ENCODE measurements around the gene AGAP5. TPM values are rescaled to one million over a fixed set of nuclear protein-coding genes. Genes with fewer than 3 reads are reported as not detected.
"Not testable (repeated sequence)": the region's sequence is repeated elsewhere in the genome, so short reads cannot be mapped to it uniquely, and the experiment has no call there.

Gene AGAP5
- polyA plus RNA-seq, 1 of the 3 experiments (the other 2 are of a cell fraction): 3.8 TPM

GRCh38 chr10:73707628-73708027 is 9.7 kb upstream of the AGAP5 start:
- H3F3A ChIP-seq (replicated peaks; ENCODE audit: insufficient read depth); H3K4me3 ChIP-seq (ENCODE audit: low read depth in 2 of 2, low read length in 1 of 2); H3K4me2 ChIP-seq; H3K9me2 ChIP-seq; H3K27ac ChIP-seq (ENCODE audit: low read depth in 2 of 2, low read length in 1 of 2); H2AFZ ChIP-seq (ENCODE audit: low read depth); DNase-seq; CTCF ChIA-PET; H3K9me3 ChIP-seq; H3K27me3 ChIP-seq (ENCODE audit: insufficient read depth); H3K9ac ChIP-seq; POLR2A ChIA-PET; H3K79me2 ChIP-seq (ENCODE audit: insufficient read depth); H3K4me1 ChIP-seq (ENCODE audit: control insufficient read depth in 1 of 2, insufficient read depth in 2 of 2, low read depth in 1 of 2, low read length in 1 of 2); H4K20me1 ChIP-seq (ENCODE audit: insufficient read depth); H3K36me3 ChIP-seq (replicated peaks in 1 of 2; ENCODE audit: control insufficient read depth in 1 of 2, insufficient read depth in 2 of 2, low read length in 1 of 2): not testable (repeated sequence)

GRCh38 chr10:73706488-73706887 is 8.6 kb upstream of the AGAP5 start:
- H4K20me1 ChIP-seq (ENCODE audit: insufficient read depth); H3K36me3 ChIP-seq (replicated peaks in 1 of 2; ENCODE audit: control insufficient read depth in 1 of 2, insufficient read depth in 2 of 2, low read length in 1 of 2); H3K4me2 ChIP-seq; DNase-seq; H3K9ac ChIP-seq; H3K9me3 ChIP-seq; H3K79me2 ChIP-seq (ENCODE audit: insufficient read depth); CTCF ChIA-PET; H3K4me1 ChIP-seq (ENCODE audit: control insufficient read depth in 1 of 2, insufficient read depth in 2 of 2, low read depth in 1 of 2, low read length in 1 of 2); POLR2A ChIA-PET; H3K27ac ChIP-seq (ENCODE audit: low read depth in 2 of 2, low read length in 1 of 2); H3F3A ChIP-seq (replicated peaks; ENCODE audit: insufficient read depth); H2AFZ ChIP-seq (ENCODE audit: low read depth); H3K27me3 ChIP-seq (ENCODE audit: insufficient read depth); H3K4me3 ChIP-seq (ENCODE audit: low read depth in 2 of 2, low read length in 1 of 2); H3K9me2 ChIP-seq: not testable (repeated sequence)
- WGBS (ENCODE audit: low lambda C conversion rate): 100% methylated on average over 1 of the region's 2 CpGs

- POLR2A ChIA-PET; H3K4me1 ChIP-seq (ENCODE audit: control insufficient read depth in 1 of 2, insufficient read depth in 2 of 2, low read depth in 1 of 2, low read length in 1 of 2); H3K27me3 ChIP-seq (ENCODE audit: insufficient read depth); H3K9me3 ChIP-seq; H3K9me2 ChIP-seq; H3K36me3 ChIP-seq (replicated peaks in 1 of 2; ENCODE audit: control insufficient read depth in 1 of 2, insufficient read depth in 2 of 2, low read length in 1 of 2); H4K20me1 ChIP-seq (ENCODE audit: insufficient read depth); H3K4me2 ChIP-seq; DNase-seq; H3K79me2 ChIP-seq (ENCODE audit: insufficient read depth); H3F3A ChIP-seq (replicated peaks; ENCODE audit: insufficient read depth); H3K4me3 ChIP-seq (ENCODE audit: low read depth in 2 of 2, low read length in 1 of 2); CTCF ChIA-PET; H3K27ac ChIP-seq (ENCODE audit: low read depth in 2 of 2, low read length in 1 of 2); H3K9ac ChIP-seq; H2AFZ ChIP-seq (ENCODE audit: low read depth): not testable (repeated sequence)
- 92% methylated on average over 1 of the region's 1 CpG for WGBS (ENCODE audit: low lambda C conversion rate)
Observed at GRCh38 chr10:73705506-73706072, 7.7 kb upstream of the AGAP5 start.

GRCh38 chr10:73703924-73704323 is 6.0 kb upstream of the AGAP5 start:
- H4K20me1 ChIP-seq (ENCODE audit: insufficient read depth); H3K4me3 ChIP-seq (ENCODE audit: low read depth in 2 of 2, low read length in 1 of 2); H3K9me3 ChIP-seq; POLR2A ChIA-PET; H3F3A ChIP-seq (replicated peaks; ENCODE audit: insufficient read depth); H3K9me2 ChIP-seq; H3K27me3 ChIP-seq (ENCODE audit: insufficient read depth); H3K4me2 ChIP-seq; H3K79me2 ChIP-seq (ENCODE audit: insufficient read depth); H3K27ac ChIP-seq (ENCODE audit: low read depth in 2 of 2, low read length in 1 of 2); H2AFZ ChIP-seq (ENCODE audit: low read depth); H3K4me1 ChIP-seq (ENCODE audit: control insufficient read depth in 1 of 2, insufficient read depth in 2 of 2, low read depth in 1 of 2, low read length in 1 of 2); H3K36me3 ChIP-seq (replicated peaks in 1 of 2; ENCODE audit: control insufficient read depth in 1 of 2, insufficient read depth in 2 of 2, low read length in 1 of 2); H3K9ac ChIP-seq; DNase-seq: not testable (repeated sequence)
- CTCF ChIA-PET: interaction anchor here (0.7 kb wide), 1 partner anchor 452 kb away, joined by 3 read pairs; no protein-coding TSS in a partner anchor

GRCh38 chr10:73698819-73699218 is 910 bp upstream of the AGAP5 start:
- POLR2A ChIA-PET, H3K9me3 ChIP-seq, H3K4me2 ChIP-seq: not testable (repeated sequence)

GRCh38 chr10:73695302-73695701 is 2.6 kb downstream of the AGAP5 start:
- H3K4me1 ChIP-seq (ENCODE audit: control insufficient read depth in 1 of 2, insufficient read depth in 2 of 2, low read depth in 1 of 2, low read length in 1 of 2); H3K27me3 ChIP-seq (ENCODE audit: insufficient read depth); H3K9me3 ChIP-seq; H3K9ac ChIP-seq; H3K36me3 ChIP-seq (replicated peaks in 1 of 2; ENCODE audit: control insufficient read depth in 1 of 2, insufficient read depth in 2 of 2, low read length in 1 of 2); CTCF ChIA-PET; H3K9me2 ChIP-seq; H3K4me2 ChIP-seq; DNase-seq; H3K27ac ChIP-seq (ENCODE audit: low read depth in 2 of 2, low read length in 1 of 2); H3K79me2 ChIP-seq (ENCODE audit: insufficient read depth); H4K20me1 ChIP-seq (ENCODE audit: insufficient read depth); H3F3A ChIP-seq (replicated peaks; ENCODE audit: insufficient read depth); H2AFZ ChIP-seq (ENCODE audit: low read depth); POLR2A ChIA-PET; H3K4me3 ChIP-seq (ENCODE audit: low read depth in 2 of 2, low read length in 1 of 2): not testable (repeated sequence)

More at GRCh38 chr10:73698819-73699218, 910 bp upstream of the AGAP5 start:
- H2AFZ ChIP-seq (ENCODE audit: low read depth); H3K4me3 ChIP-seq (ENCODE audit: low read depth in 2 of 2, low read length in 1 of 2); H3K27me3 ChIP-seq (ENCODE audit: insufficient read depth); H3K36me3 ChIP-seq (replicated peaks in 1 of 2; ENCODE audit: control insufficient read depth in 1 of 2, insufficient read depth in 2 of 2, low read length in 1 of 2); H3F3A ChIP-seq (replicated peaks; ENCODE audit: insufficient read depth); DNase-seq; H3K27ac ChIP-seq (ENCODE audit: low read depth in 2 of 2, low read length in 1 of 2); H4K20me1 ChIP-seq (ENCODE audit: insufficient read depth); H3K4me1 ChIP-seq (ENCODE audit: control insufficient read depth in 1 of 2, insufficient read depth in 2 of 2, low read depth in 1 of 2, low read length in 1 of 2); H3K9me2 ChIP-seq; H3K9ac ChIP-seq; H3K79me2 ChIP-seq (ENCODE audit: insufficient read depth); CTCF ChIA-PET: not testable (repeated sequence)
- WGBS (ENCODE audit: low lambda C conversion rate): 88% methylated on average over 2 of the region's 2 CpGs

GRCh38 chr10:73690755-73691154 is 7.2 kb downstream of the AGAP5 start:
- POLR2A ChIA-PET; H2AFZ ChIP-seq (ENCODE audit: low read depth); H3K9me3 ChIP-seq; H3K36me3 ChIP-seq (replicated peaks in 1 of 2; ENCODE audit: control insufficient read depth in 1 of 2, insufficient read depth in 2 of 2, low read length in 1 of 2); CTCF ChIA-PET; H3K9ac ChIP-seq; H4K20me1 ChIP-seq (ENCODE audit: insufficient read depth); DNase-seq; H3K79me2 ChIP-seq (ENCODE audit: insufficient read depth); H3K9me2 ChIP-seq; H3K27ac ChIP-seq (ENCODE audit: low read depth in 2 of 2, low read length in 1 of 2); H3K27me3 ChIP-seq (ENCODE audit: insufficient read depth); H3K4me3 ChIP-seq (ENCODE audit: low read depth in 2 of 2, low read length in 1 of 2); H3K4me1 ChIP-seq (ENCODE audit: control insufficient read depth in 1 of 2, insufficient read depth in 2 of 2, low read depth in 1 of 2, low read length in 1 of 2); H3F3A ChIP-seq (replicated peaks; ENCODE audit: insufficient read depth); H3K4me2 ChIP-seq: not testable (repeated sequence)
- 88% methylated on average over 6 of the region's 6 CpGs for WGBS (ENCODE audit: low lambda C conversion rate)
